Fibroblast of peridontal ligament (primary cell): ENCODE results near the gene DEFB113.

Experiments used
- DNase-seq: peaks from one replicate; pipeline ENCODE4 v3.0.0-alpha.2; 2010; ENCODE audit errors: extremely low read depth

DEFB113 gene

GRCh38 chr6:49935387-49935786 lies 34.0 kb downstream of the DEFB113 start:
- no peak for DNase-seq

GRCh38 chr6:49934770-49935169 lies 34.7 kb downstream of the DEFB113 start:
- DNase-seq, result no peak

GRCh38 chr6:49933526-49933925 lies 35.9 kb downstream of the DEFB113 start:
- no peak for DNase-seq

- no peak for DNase-seq
Observed at GRCh38 chr6:49929340-49929739, 40.1 kb downstream of the DEFB113 start.

- no peak for DNase-seq
Observed at GRCh38 chr6:49923826-49924225, 45.6 kb downstream of the DEFB113 start.

GRCh38 chr6:49919935-49920644 lies 49.3 kb downstream of the DEFB113 start:
- no peak for DNase-seq

- no peak for DNase-seq
Observed at GRCh38 chr6:49919261-49919660, 50.2 kb downstream of the DEFB113 start.

GRCh38 chr6:49918787-49919186 lies 50.6 kb downstream of the DEFB113 start:
- DNase-seq, result no peak
